ENCODE results near the gene C1orf21. TPM values are rescaled to one million over a fixed set of nuclear protein-coding genes. Genes with fewer than 3 reads are reported as not detected.

Gene C1orf21
- total and polyA plus RNA-seq, 2 donors (not counting 1 experiment from before 2014, with no cell fraction given), result under 0.01 to 0.32 TPM

- TF ChIP-seq EZH2 (IDR thresholded peaks at IDR 0.05; ENCODE audit: borderline replicate concordance, insufficient read depth, low read depth, low read length, poor library complexity, severe bottlenecking), result no peak
- TF ChIP-seq, protein P1, sequence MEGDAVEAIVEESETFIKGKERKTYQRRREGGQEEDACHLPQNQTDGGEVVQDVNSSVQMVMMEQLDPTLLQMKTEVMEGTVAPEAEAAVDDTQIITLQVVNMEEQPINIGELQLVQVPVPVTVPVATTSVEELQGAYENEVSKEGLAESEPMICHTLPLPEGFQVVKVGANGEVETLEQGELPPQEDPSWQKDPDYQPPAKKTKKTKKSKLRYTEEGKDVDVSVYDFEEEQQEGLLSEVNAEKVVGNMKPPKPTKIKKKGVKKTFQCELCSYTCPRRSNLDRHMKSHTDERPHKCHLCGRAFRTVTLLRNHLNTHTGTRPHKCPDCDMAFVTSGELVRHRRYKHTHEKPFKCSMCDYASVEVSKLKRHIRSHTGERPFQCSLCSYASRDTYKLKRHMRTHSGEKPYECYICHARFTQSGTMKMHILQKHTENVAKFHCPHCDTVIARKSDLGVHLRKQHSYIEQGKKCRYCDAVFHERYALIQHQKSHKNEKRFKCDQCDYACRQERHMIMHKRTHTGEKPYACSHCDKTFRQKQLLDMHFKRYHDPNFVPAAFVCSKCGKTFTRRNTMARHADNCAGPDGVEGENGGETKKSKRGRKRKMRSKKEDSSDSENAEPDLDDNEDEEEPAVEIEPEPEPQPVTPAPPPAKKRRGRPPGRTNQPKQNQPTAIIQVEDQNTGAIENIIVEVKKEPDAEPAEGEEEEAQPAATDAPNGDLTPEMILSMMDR (IDR thresholded peaks at IDR 0.05), result no peak
- POLR2A ChIA-PET, result no interaction called here
- H3K27me3 Mint-ChIP-seq, result no peaks in the 10 kb centered on the region
- intact Hi-C loops (cut with micrococcal nuclease), result no loop called here
- H3K4me3 ChIP-seq (ENCODE audit: control extremely low read depth in 1 of 5, extremely low read depth in 1 of 5, insufficient read depth in 1 of 5, low read depth in 2 of 5, low read length in 4 of 5), result no peak overlapping the region
- H3K79me2 ChIP-seq (ENCODE audit: control insufficient read depth, insufficient read depth, low read length), result no peaks in the 10 kb centered on the region
- DNase-seq (no peak), ATAC-seq (ENCODE audit: low read depth) (no peak)
- no peak overlapping the region for H3K4me2 ChIP-seq (replicated peaks; ENCODE audit: low read depth, low read length, poor library complexity, severe bottlenecking)
- H3K27ac ChIP-seq (ENCODE audit: low read length in 2 of 2), result no peak overlapping the region
- H4K20me1 ChIP-seq (ENCODE audit: control insufficient read depth, insufficient read depth, low read length, poor library complexity, severe bottlenecking), result no peaks in the 10 kb centered on the region
- 88% methylated on average over 2 of the region's 10 CpGs for WGBS (ENCODE audit: insufficient coverage)
- H3K9me3 ChIP-seq (ENCODE audit: control extremely low read depth in 1 of 3, control insufficient read depth in 2 of 3, insufficient read depth in 1 of 3, low read length in 2 of 3), result no peaks in the 10 kb centered on the region
- H3K9me3 Mint-ChIP-seq (ENCODE audit: insufficient read depth), result no peaks in the 10 kb centered on the region
- H2AFZ ChIP-seq (ENCODE audit: insufficient read depth, low read depth, low read length, poor library complexity, severe bottlenecking), result no peak overlapping the region
- no peak overlapping the region for H3K9ac ChIP-seq (ENCODE audit: low read length)
- H3K27me3 ChIP-seq (replicated peaks in 1 of 4; ENCODE audit: control extremely low read depth in 1 of 4, control insufficient read depth in 3 of 4, insufficient read depth in 4 of 4, low read length in 3 of 4), result no peaks in the 10 kb centered on the region
- H3K36me3 ChIP-seq (replicated peaks in 1 of 2; ENCODE audit: control extremely low read depth in 1 of 2, control insufficient read depth in 1 of 2, extremely low read depth in 1 of 2, insufficient read depth in 2 of 2, low read length in 1 of 2), result no peaks in the 10 kb centered on the region
- CTCF ChIA-PET, result no interaction called here
- H3K27ac Mint-ChIP-seq, result no peak overlapping the region
- no peaks in the 10 kb centered on the region for H3K4me1 ChIP-seq (ENCODE audit: control insufficient read depth in 2 of 2, insufficient read depth in 2 of 2, low read length in 2 of 2)
- H3K4me3 Mint-ChIP-seq, result no peak overlapping the region
- no peaks in the 10 kb centered on the region for H3K4me1 Mint-ChIP-seq
These were observed 111.3 kb downstream of the C1orf21 start for GRCh38 chr1:184497959-184498723.

DNA sequence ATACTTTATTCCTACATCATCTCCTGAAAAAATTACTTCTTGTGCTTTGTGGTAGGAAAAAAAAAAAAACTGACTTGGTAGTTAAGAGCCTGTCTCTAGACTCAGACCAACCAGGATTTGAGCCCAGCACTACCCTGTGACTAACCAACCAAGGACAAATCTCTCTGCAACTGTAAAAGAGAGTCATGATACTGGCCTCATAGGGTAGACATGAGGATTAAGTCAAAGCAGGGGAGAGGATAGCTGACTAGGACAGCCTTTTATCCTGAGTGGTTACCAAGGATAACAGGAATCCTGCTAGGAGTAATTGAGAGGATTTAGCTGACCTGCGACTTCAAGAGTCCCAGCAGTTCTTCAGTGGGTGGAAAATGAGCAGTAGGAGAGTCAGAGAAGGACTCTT is 112.8 kb downstream of the C1orf21 start:
- no peaks in the 10 kb centered on the region for H3K27me3 ChIP-seq (replicated peaks in 1 of 4; ENCODE audit: control extremely low read depth in 1 of 4, control insufficient read depth in 3 of 4, insufficient read depth in 4 of 4, low read length in 3 of 4)
- Mint-ChIP-seq H3K27ac (no peak overlapping the region), H3K4me1 (no peaks in the 10 kb centered on the region), H3K9me3 (ENCODE audit: insufficient read depth) (no peaks in the 10 kb centered on the region), H3K27me3 (no peaks in the 10 kb centered on the region), H3K4me3 (no peak overlapping the region)
- no peaks in the 10 kb centered on the region for H3K36me3 ChIP-seq (replicated peaks in 1 of 2; ENCODE audit: control extremely low read depth in 1 of 2, control insufficient read depth in 1 of 2, extremely low read depth in 1 of 2, insufficient read depth in 2 of 2, low read length in 1 of 2)
- H3K4me1 ChIP-seq (ENCODE audit: control insufficient read depth in 2 of 2, insufficient read depth in 2 of 2, low read length in 2 of 2), result no peaks in the 10 kb centered on the region
- H3K4me3 ChIP-seq (ENCODE audit: control extremely low read depth in 1 of 5, extremely low read depth in 1 of 5, insufficient read depth in 1 of 5, low read depth in 2 of 5, low read length in 4 of 5), result no peak overlapping the region
- TF ChIP-seq, protein P1 (IDR thresholded peaks at IDR 0.05), result no peak
- TF ChIP-seq EZH2 (IDR thresholded peaks at IDR 0.05; ENCODE audit: borderline replicate concordance, insufficient read depth, low read depth, low read length, poor library complexity, severe bottlenecking), result no peak
- H3K9me3 ChIP-seq (ENCODE audit: control extremely low read depth in 1 of 3, control insufficient read depth in 2 of 3, insufficient read depth in 1 of 3, low read length in 2 of 3), result no peaks in the 10 kb centered on the region
- ChIA-PET POLR2A (no interaction called here), CTCF (no interaction called here)
- no peak overlapping the region for H3K9ac ChIP-seq (ENCODE audit: low read length)
- WGBS (ENCODE audit: insufficient coverage), result 83% methylated on average over 1 of the region's 1 CpG
- no peak for DNase-seq
- H2AFZ ChIP-seq (ENCODE audit: insufficient read depth, low read depth, low read length, poor library complexity, severe bottlenecking), result no peak overlapping the region
- ATAC-seq (ENCODE audit: low read depth), result no peak
- no peak overlapping the region for H3K4me2 ChIP-seq (replicated peaks; ENCODE audit: low read depth, low read length, poor library complexity, severe bottlenecking)
- intact Hi-C loops (cut with micrococcal nuclease), result no loop called here
- H4K20me1 ChIP-seq (ENCODE audit: control insufficient read depth, insufficient read depth, low read length, poor library complexity, severe bottlenecking), result no peaks in the 10 kb centered on the region
- no peaks in the 10 kb centered on the region for H3K79me2 ChIP-seq (ENCODE audit: control insufficient read depth, insufficient read depth, low read length)
- H3K27ac ChIP-seq (ENCODE audit: low read length in 2 of 2), result no peak overlapping the region
